Testis (tissue), 2 donors: Measurements from ENCODE around the gene PLGRKT.

Source experiments
- CTCF ChIP-seq, 3 experiments: fragments of 450-650 bp in 2 of 3; fragments of 200-600 bp in 1 of 3; sonication (generic) in 1 of 3; IDR thresholded peaks; one replicate each; pipeline ENCODE4 v1.5.1; 2016 to 2019; ENCODE audit warnings: antibody characterized with exemption in 3 of 3, mild to moderate bottlenecking in 2 of 3, moderate library complexity in 1 of 3
- POLR2A ChIP-seq: fragments of 450-650 bp; IDR thresholded peaks from one replicate; pipeline ENCODE4 v1.6.1; 2017; ENCODE audit warnings: antibody characterized with exemption, mild to moderate bottlenecking, moderate library complexity

- TF ChIP-seq CTCF (IDR thresholded peaks at IDR 0.05) (no peak), POLR2A (no peak)
Observed at GRCh38 chr9:5486988-5487387, 49.3 kb upstream of the PLGRKT start.
